Esophagus muscularis mucosa (tissue), 4 donors: ENCODE data around the gene PPP1R12B.

Source experiments
- CTCF ChIP-seq, 3 experiments: fragments of 200-600 bp in 2 of 3; fragments of 450-650 bp in 1 of 3; sonication (generic) in 2 of 3; IDR thresholded peaks; one replicate each; pipeline ENCODE4 v1.5.1; 2017 to 2019; ENCODE audit warnings: antibody characterized with exemption in 3 of 3, mild to moderate bottlenecking in 2 of 3, moderate library complexity in 1 of 3
- EP300 ChIP-seq: sonication (generic); formaldehyde crosslinking; IDR thresholded peaks from one replicate; pipeline ENCODE4 v1.6.1; 2017; ENCODE audit warnings: antibody characterized with exemption
- POLR2A ChIP-seq: fragments of 450-650 bp; IDR thresholded peaks from one replicate; pipeline ENCODE4 v1.6.1; 2017; ENCODE audit warnings: antibody characterized with exemption, moderate library complexity, mild to moderate bottlenecking, low read depth
- POLR2AphosphoS5 ChIP-seq, 2 donors: sonication (generic); formaldehyde crosslinking; IDR thresholded peaks; one replicate each; pipeline ENCODE4 v1.6.1; 2017; ENCODE audit warnings: antibody characterized with exemption in 2 of 2

GRCh38 chr1:202587859-202588485, 239.5 kb downstream of the PPP1R12B start:
- peak; percentile 4 to 46 for TF ChIP-seq POLR2AphosphoS5 (IDR thresholded peaks at IDR 0.05)
- TF ChIP-seq CTCF (IDR thresholded peaks at IDR 0.05): no peak
- TF ChIP-seq POLR2A: no peak
- no peak for TF ChIP-seq EP300
